CD4-positive, CD25-positive, alpha-beta regulatory T cell (primary cell): ENCODE data around the gene ERO1B. TPM values are rescaled to one million over a fixed set of nuclear protein-coding genes. Genes with fewer than 3 reads are reported as not detected.
"Not testable (repeated sequence)": the region's sequence is repeated elsewhere in the genome, so short reads cannot be mapped to it uniquely, and the experiment has no call there.

Experiments
- ATAC-seq, 2 donors: fragments of 150-1000 bp; cut with Tn5 transposase; one replicate each; pipeline ENCODE4 v1.10.0; 2021; ENCODE audit warnings: low read depth in 2 of 2, moderate number of reproducible peaks in 2 of 2, moderate library complexity in 1 of 2
- DNase-seq, 3 donors: peaks; one replicate each; pipeline versions ENCODE4 v3.0.0 to v3.0.0-alpha.2; 2012 to 2022; ENCODE audit warnings: mixed read lengths in 1 of 3
- H3K27ac ChIP-seq: one replicate; pipeline ENCODE4 v1.7.0; 2013; ENCODE audit warnings: mild to moderate bottlenecking, low read length; ENCODE audit not compliant: insufficient read depth, poor library complexity, severe bottlenecking
- H3K27me3 ChIP-seq: one replicate; pipeline ENCODE4 v1.7.0; 2013; ENCODE audit warnings: low read length; ENCODE audit not compliant: control insufficient read depth, insufficient read depth
- H3K36me3 ChIP-seq: one replicate; pipeline ENCODE4 v1.7.0; 2013; ENCODE audit warnings: mild to moderate bottlenecking, low read length, moderate library complexity; ENCODE audit not compliant: control insufficient read depth, insufficient read depth
- H3K4me1 ChIP-seq: 2 replicates; pipeline ENCODE4 v1.7.0; 2013; ENCODE audit warnings: mild to moderate bottlenecking, low read length; ENCODE audit not compliant: insufficient read depth, control insufficient read depth, poor library complexity, severe bottlenecking
- H3K4me3 ChIP-seq: one replicate; pipeline ENCODE4 v1.7.0; 2013; ENCODE audit warnings: low read depth, mild to moderate bottlenecking, low read length, moderate library complexity
- H3K9me3 ChIP-seq, 2 experiments: 1 replicate in 1 of 2; 2 replicates in 1 of 2; pipeline ENCODE4 v1.7.0; 2013; ENCODE audit warnings: low read length in 2 of 2, mild to moderate bottlenecking in 1 of 2, moderate library complexity in 1 of 2; ENCODE audit not compliant: control insufficient read depth in 2 of 2
- H3K27ac Mint-ChIP-seq, 3 donors: one replicate each; pipeline ENCODE4 v1.8.0; 2020 to 2022; ENCODE audit warnings: mild to moderate bottlenecking in 3 of 3, mixed read lengths in 3 of 3, moderate library complexity in 2 of 3
- H3K27me3 Mint-ChIP-seq: one replicate; pipeline ENCODE4 v1.8.0; 2022; ENCODE audit warnings: mild to moderate bottlenecking, mixed read lengths
- H3K36me3 Mint-ChIP-seq: one replicate; pipeline ENCODE4 v1.8.0; 2020; ENCODE audit warnings: mixed read lengths
- H3K4me1 Mint-ChIP-seq, 4 donors: one replicate each; pipeline ENCODE4 v1.8.0; 2020 to 2022; ENCODE audit warnings: mixed read lengths in 4 of 4, mild to moderate bottlenecking in 1 of 4
- H3K4me3 Mint-ChIP-seq, 4 donors: one replicate each; pipeline ENCODE4 v1.8.0; 2020 to 2022; ENCODE audit warnings: mild to moderate bottlenecking in 4 of 4, mixed read lengths in 4 of 4, moderate library complexity in 3 of 4
- H3K9me3 Mint-ChIP-seq, 7 donors: one replicate each; pipeline ENCODE4 v1.8.0; 2020 to 2022; ENCODE audit warnings: mixed read lengths in 7 of 7, mild to moderate bottlenecking in 3 of 7, moderate library complexity in 2 of 7
- polyA plus RNA-seq, 4 donors: library from polyadenylated mRNA; unstranded; fragments of 300-500 nt; fragmentation: Illumina TruSeq; gene quantifications; one replicate each; pipeline ENCODE4 v1.2.3, GENCODE V29; 2021
- total RNA-seq: library from RNA; stranded (reverse); gene quantifications from one replicate; pipeline ENCODE4 v1.2.3, GENCODE V29; 2022

Gene ERO1B
- total and polyA plus RNA-seq, 5 donors from 2014 or later = 2.4 to 15.2 (median 2.8) TPM

DNA sequence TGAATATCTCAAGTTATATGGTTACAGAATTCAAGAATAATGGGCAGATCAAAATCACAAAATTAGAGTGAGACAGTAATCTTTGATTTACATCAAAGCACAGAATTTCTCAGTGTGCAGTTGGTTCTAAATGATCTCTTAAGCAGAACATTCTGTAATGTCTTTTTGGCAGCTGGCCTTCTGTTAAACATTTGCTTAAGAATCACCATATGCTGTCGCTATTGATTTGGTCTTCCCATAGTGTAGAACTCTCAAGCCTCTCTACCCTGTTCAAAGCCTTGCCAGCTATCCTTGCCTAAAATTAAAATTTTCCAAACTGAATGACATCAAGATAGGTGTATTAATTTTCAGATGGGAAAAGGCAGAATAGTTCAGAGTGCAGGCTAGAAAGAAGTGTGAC lies 38.9 kb upstream of the ERO1B start:
- Histone ChIP-seq H3K27me3 (no peaks in the 10 kb centered on the region), H3K36me3 (no peaks in the 10 kb centered on the region), H3K9me3 (peaks cover 14 to 19% of the 10 kb centered on the region in 2 experiments), H3K4me3 (no peak overlapping the region), H3K4me1 (no peaks in the 10 kb centered on the region), H3K27ac (no peak overlapping the region)
- H3K4me3 Mint-ChIP-seq = peak overlapping the region in 1 of 4 donors; percentile 15
- H3K9me3 Mint-ChIP-seq = peaks cover 0 to 24% (median 10%) of the 10 kb centered on the region in 7 donors
- peaks cover 10% of the 10 kb centered on the region for H3K36me3 Mint-ChIP-seq
- DNase-seq (no peak), ATAC-seq (no peak)
- H3K27ac Mint-ChIP-seq = no peak overlapping the region
- H3K27me3 Mint-ChIP-seq = peaks cover 22% of the 10 kb centered on the region
- no peaks in the 10 kb centered on the region for H3K4me1 Mint-ChIP-seq

GRCh38 chr1:236320214-236320613 lies 38.5 kb upstream of the ERO1B start:
- ATAC-seq (no peak), DNase-seq (no peak)
- H3K9me3 ChIP-seq = peaks cover 14 to 19% of the 10 kb centered on the region in 2 experiments
- no peaks in the 10 kb centered on the region for H3K36me3 ChIP-seq
- H3K4me3 ChIP-seq = no peak overlapping the region
- Mint-ChIP-seq H3K9me3 (peaks cover 0 to 24% (median 10%) of the 10 kb centered on the region in 7 donors), H3K36me3 (peaks cover 10% of the 10 kb centered on the region), H3K27me3 (peaks cover 19% of the 10 kb centered on the region), H3K4me3 (no peak overlapping the region), H3K27ac (no peak overlapping the region), H3K4me1 (no peaks in the 10 kb centered on the region)
- H3K27ac ChIP-seq = no peak overlapping the region
- no peaks in the 10 kb centered on the region for H3K27me3 ChIP-seq
- no peaks in the 10 kb centered on the region for H3K4me1 ChIP-seq

DNA sequence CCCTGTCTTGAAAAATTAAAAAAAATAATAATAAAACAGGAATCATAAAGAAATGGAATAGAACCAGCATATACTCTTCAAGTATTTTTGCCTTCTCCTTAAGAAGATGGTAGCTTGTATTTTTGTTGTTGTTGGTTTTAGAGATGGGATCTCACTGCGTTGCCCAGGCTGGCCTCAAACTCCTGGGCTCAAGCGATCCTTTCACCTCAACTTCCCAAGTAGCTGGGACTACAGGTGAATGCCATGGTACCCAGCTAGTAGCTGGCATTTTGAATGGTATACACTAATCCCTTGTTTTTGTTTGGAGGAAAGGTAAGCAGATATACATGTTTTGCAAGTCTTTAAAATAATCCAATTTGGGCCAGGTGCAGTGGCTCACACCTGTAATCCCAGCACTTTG lies 34.7 kb upstream of the ERO1B start:
- Mint-ChIP-seq H3K27me3 (peaks cover 4% of the 10 kb centered on the region), H3K36me3 (peaks cover 6% of the 10 kb centered on the region), H3K4me3 (no peak overlapping the region), H3K4me1 (no peaks in the 10 kb centered on the region), H3K27ac (no peak overlapping the region), H3K9me3 (peaks cover 0 to 7% (median 0%) of the 10 kb centered on the region in 7 donors)
- Histone ChIP-seq H3K9me3 (peaks cover 0 to 2% of the 10 kb centered on the region in 2 experiments), H3K4me3 (no peak overlapping the region), H3K36me3 (no peaks in the 10 kb centered on the region), H3K4me1 (no peaks in the 10 kb centered on the region), H3K27ac (no peak overlapping the region), H3K27me3 (no peaks in the 10 kb centered on the region)
- no peak for DNase-seq
- ATAC-seq = no peak

DNA sequence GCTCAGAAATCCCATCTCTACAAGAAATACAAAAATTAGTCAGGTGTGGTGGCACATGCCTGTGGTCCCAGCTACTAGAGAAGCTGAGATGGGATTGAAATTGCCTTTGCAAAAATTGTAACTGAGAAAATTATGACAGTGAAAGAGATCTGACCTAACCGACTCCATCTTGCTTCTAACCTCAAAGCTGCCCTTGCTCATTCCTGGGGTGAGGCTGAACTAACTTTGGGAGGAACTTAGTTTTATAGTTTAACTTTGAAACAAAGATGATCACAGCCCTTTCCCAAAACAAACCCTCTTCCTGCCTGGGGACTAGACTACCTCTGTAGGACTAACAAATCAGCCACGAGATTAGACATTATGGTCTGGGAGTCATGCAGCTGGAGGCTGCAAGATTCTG lies 33.8 kb upstream of the ERO1B start:
- Mint-ChIP-seq H3K4me1 (no peaks in the 10 kb centered on the region), H3K4me3 (no peak overlapping the region), H3K36me3 (no peaks in the 10 kb centered on the region), H3K27me3 (peaks cover 5% of the 10 kb centered on the region), H3K27ac (no peak overlapping the region), H3K9me3 (no peaks in the 10 kb centered on the region)
- no peak overlapping the region for H3K27ac ChIP-seq
- DNase-seq (no peak), ATAC-seq (no peak)
- H3K36me3 ChIP-seq = no peaks in the 10 kb centered on the region
- H3K9me3 ChIP-seq = no peaks in the 10 kb centered on the region
- no peak overlapping the region for H3K4me3 ChIP-seq
- peaks cover 4% of the 10 kb centered on the region for H3K27me3 ChIP-seq
- no peaks in the 10 kb centered on the region for H3K4me1 ChIP-seq

GRCh38 chr1:236315092-236315491 lies 33.3 kb upstream of the ERO1B start:
- Mint-ChIP-seq H3K27me3 (peaks cover 5% of the 10 kb centered on the region), H3K36me3 (no peaks in the 10 kb centered on the region), H3K9me3 (no peaks in the 10 kb centered on the region), H3K27ac (no peak overlapping the region), H3K4me3 (no peak overlapping the region), H3K4me1 (no peaks in the 10 kb centered on the region)
- H3K27ac ChIP-seq = no peak overlapping the region
- no peak overlapping the region for H3K4me3 ChIP-seq
- DNase-seq (no peak), ATAC-seq (no peak)
- no peaks in the 10 kb centered on the region for H3K4me1 ChIP-seq
- peaks cover 4% of the 10 kb centered on the region for H3K27me3 ChIP-seq
- H3K36me3 ChIP-seq = no peaks in the 10 kb centered on the region
- no peaks in the 10 kb centered on the region for H3K9me3 ChIP-seq

GRCh38 chr1:236314050-236314449 lies 32.3 kb upstream of the ERO1B start:
- H3K4me1 Mint-ChIP-seq, H3K9me3 Mint-ChIP-seq, H3K36me3 Mint-ChIP-seq, H3K4me3 ChIP-seq, H3K9me3 ChIP-seq, H3K4me1 ChIP-seq, H3K27me3 ChIP-seq, H3K27ac ChIP-seq, H3K27ac Mint-ChIP-seq, ATAC-seq, H3K36me3 ChIP-seq, H3K4me3 Mint-ChIP-seq, H3K27me3 Mint-ChIP-seq, DNase-seq: not testable (repeated sequence)

DNA sequence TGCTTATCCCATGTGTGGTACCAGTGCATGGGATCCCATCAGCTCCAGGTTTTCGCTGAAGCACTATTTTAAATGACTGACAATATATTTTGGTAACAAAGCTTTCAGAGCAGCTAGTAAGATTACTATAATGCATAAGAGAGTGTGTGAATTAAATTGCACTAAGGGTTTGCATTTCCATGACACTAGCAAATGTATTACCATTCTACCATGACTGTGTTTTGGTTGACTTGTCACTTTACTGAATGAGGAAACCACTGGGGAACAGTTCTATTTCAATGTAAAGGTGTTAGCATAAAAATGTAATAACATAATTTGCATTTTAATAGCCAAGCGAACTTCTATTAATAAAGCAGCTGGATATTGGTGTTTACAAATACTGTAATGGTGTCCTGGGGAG lies 31.7 kb upstream of the ERO1B start:
- H3K4me3 ChIP-seq = no peak overlapping the region
- no peak overlapping the region for H3K27ac ChIP-seq
- no peaks in the 10 kb centered on the region for H3K4me1 ChIP-seq
- peaks cover 4% of the 10 kb centered on the region for H3K27me3 ChIP-seq
- Mint-ChIP-seq H3K36me3 (no peaks in the 10 kb centered on the region), H3K9me3 (no peaks in the 10 kb centered on the region), H3K4me3 (no peak overlapping the region), H3K4me1 (no peaks in the 10 kb centered on the region), H3K27ac (no peak overlapping the region), H3K27me3 (peaks cover 5% of the 10 kb centered on the region)
- ATAC-seq (no peak), DNase-seq (no peak)
- no peaks in the 10 kb centered on the region for H3K9me3 ChIP-seq
- H3K36me3 ChIP-seq = no peaks in the 10 kb centered on the region

DNA sequence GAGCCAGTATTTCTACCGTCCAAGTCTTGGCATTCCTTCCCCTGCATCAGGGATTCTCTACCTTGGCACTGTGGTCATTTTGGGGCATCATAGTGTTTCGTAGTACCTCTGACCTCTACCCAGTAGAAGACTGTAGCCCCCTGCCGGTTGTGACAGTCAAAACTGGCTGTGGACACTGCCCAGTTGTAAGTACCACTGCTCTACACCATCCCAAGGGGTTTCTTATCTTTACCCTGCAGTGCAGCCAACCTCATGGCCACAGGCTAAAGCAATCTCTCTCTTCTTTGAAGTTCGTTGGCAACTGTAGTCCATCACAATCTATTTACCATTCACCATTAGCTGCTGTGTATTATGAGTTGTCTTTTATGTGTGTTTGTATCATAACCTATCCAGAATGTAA lies 29.3 kb upstream of the ERO1B start:
- Mint-ChIP-seq H3K36me3 (no peaks in the 10 kb centered on the region), H3K9me3 (no peaks in the 10 kb centered on the region), H3K27ac (no peak overlapping the region), H3K4me1 (no peaks in the 10 kb centered on the region), H3K27me3 (peaks cover 5% of the 10 kb centered on the region), H3K4me3 (no peak overlapping the region)
- H3K9me3 ChIP-seq = no peaks in the 10 kb centered on the region
- no peaks in the 10 kb centered on the region for H3K36me3 ChIP-seq
- H3K27me3 ChIP-seq = peaks cover 4% of the 10 kb centered on the region
- no peak overlapping the region for H3K27ac ChIP-seq
- ATAC-seq (no peak), DNase-seq (no peak)
- H3K4me1 ChIP-seq = no peaks in the 10 kb centered on the region
- H3K4me3 ChIP-seq = no peak overlapping the region
